Measurements from ENCODE around the gene KRT7. TPM values are rescaled to one million over a fixed set of nuclear protein-coding genes. Genes with fewer than 3 reads are reported as not detected.
A peak's percentile ranks its signal among the peaks of the same experiment; 100 is the strongest.

KRT7 gene
- total and polyA plus RNA-seq, 7 experiments from 2014 or later: 36.1 TPM; not detected in 6

DNA sequence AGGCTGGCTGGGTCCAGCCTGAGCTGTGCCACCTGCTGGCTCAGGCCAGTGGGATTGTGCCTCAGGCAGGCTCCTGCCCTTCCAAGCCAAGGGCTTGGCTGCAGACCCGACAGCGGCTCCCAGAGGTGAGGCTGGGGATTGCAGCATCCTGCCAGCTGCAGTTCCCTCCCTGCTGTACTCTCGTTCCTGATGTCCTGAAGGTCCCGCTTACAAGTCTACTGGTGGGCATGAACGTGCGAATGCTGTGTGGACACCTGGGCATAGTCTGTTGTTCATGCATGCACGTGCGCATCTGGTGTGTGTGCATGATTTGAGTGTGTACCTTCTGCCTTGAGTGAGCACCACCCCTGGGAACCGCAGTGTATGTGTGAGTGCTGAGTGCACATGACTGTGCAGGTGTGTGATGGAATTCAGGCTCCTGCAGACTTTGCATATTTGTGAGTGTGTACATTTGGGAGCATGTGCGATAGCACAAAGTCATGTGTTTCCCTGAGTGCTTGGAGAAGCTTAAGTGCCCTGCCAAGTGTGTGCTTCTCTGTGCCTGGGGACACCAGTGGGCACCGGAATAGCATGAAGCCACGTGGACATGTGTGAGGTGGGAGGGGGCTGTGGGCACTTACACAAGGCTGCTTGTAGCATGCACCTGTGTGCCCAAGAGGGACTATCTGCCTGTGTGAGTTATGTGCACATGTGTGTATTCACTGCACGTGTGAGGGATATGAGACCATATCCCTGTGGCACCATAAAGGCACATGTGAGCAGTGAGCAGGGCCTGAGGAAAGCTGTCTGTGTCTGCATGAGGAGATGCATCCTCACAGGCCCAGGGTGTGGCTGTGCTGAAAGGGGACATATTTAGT, 19.3 kb upstream of the KRT7 start:
- H3K4me3 Mint-ChIP-seq: no peak overlapping the region
- Histone ChIP-seq H3K27ac (ENCODE audit: low read depth, low read length) (no peak overlapping the region), H3K4me1 (ENCODE audit: control insufficient read depth in 2 of 2, insufficient read depth in 2 of 2, low read length in 2 of 2) (no peaks in the 10 kb centered on the region), H3K4me3 (ENCODE audit: low read length) (no peak overlapping the region), H3K36me3 (ENCODE audit: control insufficient read depth in 2 of 3, insufficient read depth in 3 of 3, low read length in 3 of 3) (no peaks in the 10 kb centered on the region), H3K9me3 (ENCODE audit: control insufficient read depth in 2 of 3, low read length in 3 of 3) (no peaks in the 10 kb centered on the region), H3K27me3 (ENCODE audit: control insufficient read depth in 2 of 2, insufficient read depth in 2 of 2, low read length in 2 of 2) (no peaks in the 10 kb centered on the region)
- H3K27me3 Mint-ChIP-seq: peaks cover 0 to 29% (median 2%) of the 10 kb centered on the region in 5 donors
- DNase-seq (peak in 7 of 9 donors; percentile 14 to 71 (median 29)), ATAC-seq (peak; percentile 86)
- ChIA-PET CTCF (interaction anchor here (0.7 to 1.3 kb wide), 4 partner anchors 57 to 287 kb away, joined by 3 to 4 read pairs (median 3); no protein-coding TSS in a partner anchor), POLR2A (no interaction called here)
- no peaks in the 10 kb centered on the region for H3K9me3 Mint-ChIP-seq
- peaks cover 0 to 6% (median 4%) of the 10 kb centered on the region in 7 donors for H3K4me1 Mint-ChIP-seq
- no peak overlapping the region for H3K27ac Mint-ChIP-seq
- intact Hi-C loops (cut with micrococcal nuclease): loop anchor here in 1 of 2 donors (1.0 kb wide), 1 partner anchor 61 kb away; no protein-coding TSS in a partner anchor
- H3K36me3 Mint-ChIP-seq: no peaks in the 10 kb centered on the region

DNA sequence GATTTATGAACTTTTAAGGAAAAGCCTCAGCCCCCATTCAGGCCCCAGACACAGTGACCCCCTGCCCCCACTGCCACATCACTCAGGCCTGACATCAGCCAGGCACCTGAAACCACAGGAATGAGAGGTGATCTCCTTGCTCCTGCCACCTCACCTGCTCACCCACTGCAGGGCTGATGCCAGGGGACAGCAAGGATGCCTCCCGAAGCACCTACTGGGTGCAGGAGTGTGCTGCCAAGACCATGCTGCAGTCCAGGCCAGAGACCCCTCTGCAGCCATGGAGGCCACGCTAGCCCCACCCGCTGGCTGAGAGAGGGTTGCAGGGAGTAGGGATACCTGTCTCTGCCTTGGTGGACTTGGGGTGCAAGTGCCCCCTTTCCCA, 18.6 kb upstream of the KRT7 start:
- H3K9me3 Mint-ChIP-seq: no peaks in the 10 kb centered on the region
- Histone ChIP-seq H3K4me1 (ENCODE audit: control insufficient read depth in 2 of 2, insufficient read depth in 2 of 2, low read length in 2 of 2) (no peaks in the 10 kb centered on the region), H3K4me3 (ENCODE audit: low read length) (no peak overlapping the region), H3K9me3 (ENCODE audit: control insufficient read depth in 2 of 3, low read length in 3 of 3) (no peaks in the 10 kb centered on the region), H3K27ac (ENCODE audit: low read depth, low read length) (no peak overlapping the region), H3K36me3 (ENCODE audit: control insufficient read depth in 2 of 3, insufficient read depth in 3 of 3, low read length in 3 of 3) (no peaks in the 10 kb centered on the region), H3K27me3 (ENCODE audit: control insufficient read depth in 2 of 2, insufficient read depth in 2 of 2, low read length in 2 of 2) (no peaks in the 10 kb centered on the region)
- H3K4me3 Mint-ChIP-seq: no peak overlapping the region
- CTCF ChIA-PET: no interaction called here
- H3K36me3 Mint-ChIP-seq: no peaks in the 10 kb centered on the region
- peaks cover 0 to 27% (median 4%) of the 10 kb centered on the region in 5 donors for H3K27me3 Mint-ChIP-seq
- POLR2A ChIA-PET: no interaction called here
- peaks cover 0 to 6% (median 4%) of the 10 kb centered on the region in 7 donors for H3K4me1 Mint-ChIP-seq
- DNase-seq (peak in 1 of 9 donors; percentile 7), ATAC-seq (no peak)
- H3K27ac Mint-ChIP-seq: no peak overlapping the region
- intact Hi-C loops (cut with micrococcal nuclease): no loop called here

- H3K9me3 ChIP-seq (ENCODE audit: control insufficient read depth in 2 of 3, low read length in 3 of 3): no peaks in the 10 kb centered on the region
- intact Hi-C loops (cut with micrococcal nuclease): no loop called here
- Mint-ChIP-seq H3K4me1 (peaks cover 0 to 6% (median 3%) of the 10 kb centered on the region in 7 donors), H3K9me3 (no peaks in the 10 kb centered on the region), H3K27ac (no peak overlapping the region), H3K36me3 (no peaks in the 10 kb centered on the region), H3K27me3 (peaks cover 9 to 30% (median 12%) of the 10 kb centered on the region in 5 donors), H3K4me3 (no peak overlapping the region)
- H3K36me3 ChIP-seq (ENCODE audit: control insufficient read depth in 2 of 3, insufficient read depth in 3 of 3, low read length in 3 of 3): no peaks in the 10 kb centered on the region
- no peak for ATAC-seq
- H3K27ac ChIP-seq (ENCODE audit: low read depth, low read length): no peak overlapping the region
- DNase-seq: no peak
- no peaks in the 10 kb centered on the region for H3K27me3 ChIP-seq (ENCODE audit: control insufficient read depth in 2 of 2, insufficient read depth in 2 of 2, low read length in 2 of 2)
- H3K4me1 ChIP-seq (ENCODE audit: control insufficient read depth in 2 of 2, insufficient read depth in 2 of 2, low read length in 2 of 2): no peaks in the 10 kb centered on the region
- H3K4me3 ChIP-seq (ENCODE audit: low read length): no peak overlapping the region
- CTCF ChIA-PET: no interaction called here
- POLR2A ChIA-PET: no interaction called here
These were observed 17.4 kb upstream of the KRT7 start for GRCh38 chr12:52215587-52216031.

- H3K36me3 ChIP-seq (ENCODE audit: control insufficient read depth in 2 of 3, insufficient read depth in 3 of 3, low read length in 3 of 3): no peaks in the 10 kb centered on the region
- no peak for ATAC-seq
- POLR2A ChIA-PET: no interaction called here
- peaks cover 0 to 6% (median 3%) of the 10 kb centered on the region in 7 donors for H3K4me1 Mint-ChIP-seq
- H3K27ac Mint-ChIP-seq: no peak overlapping the region
- no peaks in the 10 kb centered on the region for H3K27me3 ChIP-seq (ENCODE audit: control insufficient read depth in 2 of 2, insufficient read depth in 2 of 2, low read length in 2 of 2)
- H3K36me3 Mint-ChIP-seq: no peaks in the 10 kb centered on the region
- no peaks in the 10 kb centered on the region for H3K4me1 ChIP-seq (ENCODE audit: control insufficient read depth in 2 of 2, insufficient read depth in 2 of 2, low read length in 2 of 2)
- H3K27ac ChIP-seq (ENCODE audit: low read depth, low read length): no peak overlapping the region
- no peak for DNase-seq
- no peak overlapping the region for H3K4me3 Mint-ChIP-seq
- H3K9me3 ChIP-seq (ENCODE audit: control insufficient read depth in 2 of 3, low read length in 3 of 3): no peaks in the 10 kb centered on the region
- H3K9me3 Mint-ChIP-seq: no peaks in the 10 kb centered on the region
- intact Hi-C loops (cut with micrococcal nuclease): no loop called here
- H3K4me3 ChIP-seq (ENCODE audit: low read length): no peak overlapping the region
- H3K27me3 Mint-ChIP-seq: peaks cover 12 to 31% (median 15%) of the 10 kb centered on the region in 5 donors
- CTCF ChIA-PET: no interaction called here
These were observed 16.9 kb upstream of the KRT7 start for GRCh38 chr12:52216100-52216499.

- DNase-seq (no peak), ATAC-seq (no peak)
- Mint-ChIP-seq H3K27ac (no peak overlapping the region), H3K4me1 (peaks cover 0 to 10% (median 3%) of the 10 kb centered on the region in 7 donors), H3K27me3 (peaks cover 12 to 35% (median 22%) of the 10 kb centered on the region in 5 donors), H3K9me3 (no peaks in the 10 kb centered on the region), H3K36me3 (no peaks in the 10 kb centered on the region), H3K4me3 (no peak overlapping the region)
- POLR2A ChIA-PET: interaction anchor here (0.6 kb wide), 1 partner anchor 62 kb away, joined by 3 read pairs; no protein-coding TSS in a partner anchor
- CTCF ChIA-PET: no interaction called here
- no peaks in the 10 kb centered on the region for H3K36me3 ChIP-seq (ENCODE audit: control insufficient read depth in 2 of 3, insufficient read depth in 3 of 3, low read length in 3 of 3)
- H3K27ac ChIP-seq (ENCODE audit: low read depth, low read length): no peak overlapping the region
- no peaks in the 10 kb centered on the region for H3K27me3 ChIP-seq (ENCODE audit: control insufficient read depth in 2 of 2, insufficient read depth in 2 of 2, low read length in 2 of 2)
- H3K4me3 ChIP-seq (ENCODE audit: low read length): no peak overlapping the region
- no peaks in the 10 kb centered on the region for H3K4me1 ChIP-seq (ENCODE audit: control insufficient read depth in 2 of 2, insufficient read depth in 2 of 2, low read length in 2 of 2)
- intact Hi-C loops (cut with micrococcal nuclease): no loop called here
- H3K9me3 ChIP-seq (ENCODE audit: control insufficient read depth in 2 of 3, low read length in 3 of 3): no peaks in the 10 kb centered on the region
These were observed 16.2 kb upstream of the KRT7 start for GRCh38 chr12:52216807-52217206.

DNA sequence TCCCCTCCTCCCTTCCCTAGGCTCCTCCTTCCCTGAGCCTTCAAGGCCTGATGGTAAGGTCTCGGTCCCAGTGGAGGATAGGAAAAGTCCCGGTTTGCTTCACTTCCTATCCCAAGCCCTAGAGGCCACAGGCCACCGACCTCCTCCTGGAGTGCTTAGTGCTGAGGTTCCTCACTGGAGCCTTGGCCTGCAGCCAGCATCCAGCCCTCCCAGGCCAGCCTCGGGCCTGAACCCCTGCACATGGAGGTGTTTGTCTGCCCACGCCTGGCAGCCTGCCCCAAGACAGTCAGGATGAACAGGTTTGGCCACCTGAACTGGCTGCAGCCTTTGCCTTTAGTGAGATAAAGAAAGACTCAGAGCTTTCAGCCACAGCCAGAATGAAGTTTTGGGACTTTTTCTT, 15.8 kb upstream of the KRT7 start:
- Mint-ChIP-seq H3K9me3 (no peaks in the 10 kb centered on the region), H3K36me3 (no peaks in the 10 kb centered on the region), H3K27me3 (peaks cover 13 to 39% (median 22%) of the 10 kb centered on the region in 5 donors), H3K4me3 (no peak overlapping the region), H3K4me1 (peaks cover 0 to 14% (median 3%) of the 10 kb centered on the region in 7 donors), H3K27ac (no peak overlapping the region)
- Histone ChIP-seq H3K4me3 (ENCODE audit: low read length) (no peak overlapping the region), H3K36me3 (ENCODE audit: control insufficient read depth in 2 of 3, insufficient read depth in 3 of 3, low read length in 3 of 3) (no peaks in the 10 kb centered on the region), H3K27me3 (ENCODE audit: control insufficient read depth in 2 of 2, insufficient read depth in 2 of 2, low read length in 2 of 2) (no peaks in the 10 kb centered on the region), H3K4me1 (ENCODE audit: control insufficient read depth in 2 of 2, insufficient read depth in 2 of 2, low read length in 2 of 2) (no peaks in the 10 kb centered on the region), H3K9me3 (ENCODE audit: control insufficient read depth in 2 of 3, low read length in 3 of 3) (no peaks in the 10 kb centered on the region), H3K27ac (ENCODE audit: low read depth, low read length) (no peak overlapping the region)
- ChIA-PET CTCF (no interaction called here), POLR2A (interaction anchor here (0.6 kb wide), 1 partner anchor 62 kb away, joined by 3 read pairs; no protein-coding TSS in a partner anchor)
- intact Hi-C loops (cut with micrococcal nuclease): no loop called here
- ATAC-seq (no peak), DNase-seq (no peak)

All from naive thymus-derived CD4-positive, alpha-beta T cell (primary cell).